GM18907 (cell line): ENCODE data around the gene CACNA2D3.

Experiments
- ATAC-seq: cut with Tn5 transposase; IDR thresholded peaks from one replicate; pipeline ENCODE4 v1.9.1; 2021; ENCODE audit warnings: mild to moderate bottlenecking, moderate library complexity; ENCODE audit not compliant: unreplicated experiment

CACNA2D3 gene

GRCh38 chr3:54889731-54890130 lies 767.4 kb downstream of the CACNA2D3 start:
- ATAC-seq: no peak

- no peak for ATAC-seq
Observed at GRCh38 chr3:54891540-54891897, 769.2 kb downstream of the CACNA2D3 start.

- ATAC-seq: no peak
Observed at GRCh38 chr3:54892168-54892567, 769.8 kb downstream of the CACNA2D3 start.

- no peak for ATAC-seq
Observed at GRCh38 chr3:54895613-54896012, 773.3 kb downstream of the CACNA2D3 start.

GRCh38 chr3:54897028-54897711 lies 774.8 kb downstream of the CACNA2D3 start:
- ATAC-seq: no peak

GRCh38 chr3:54899273-54899672 lies 776.9 kb downstream of the CACNA2D3 start:
- ATAC-seq: no peak

- no peak for ATAC-seq
Observed at GRCh38 chr3:54900838-54901591, 778.7 kb downstream of the CACNA2D3 start.

- no peak for ATAC-seq
Observed at GRCh38 chr3:54901906-54902685, 779.7 kb downstream of the CACNA2D3 start.

- ATAC-seq: no peak
Observed at GRCh38 chr3:54905261-54905888, 783.0 kb downstream of the CACNA2D3 start.

GRCh38 chr3:54905920-54906319 lies 783.6 kb downstream of the CACNA2D3 start:
- no peak for ATAC-seq

GRCh38 chr3:54906763-54907162 lies 784.4 kb downstream of the CACNA2D3 start:
- ATAC-seq: no peak

GRCh38 chr3:54909191-54909590 lies 786.8 kb downstream of the CACNA2D3 start:
- no peak for ATAC-seq

GRCh38 chr3:54914180-54914579 lies 791.8 kb downstream of the CACNA2D3 start:
- no peak for ATAC-seq

GRCh38 chr3:54915181-54915580 lies 792.8 kb downstream of the CACNA2D3 start:
- ATAC-seq: no peak

GRCh38 chr3:54915976-54916375 lies 793.6 kb downstream of the CACNA2D3 start:
- no peak for ATAC-seq

- no peak for ATAC-seq
Observed at GRCh38 chr3:54916732-54917131, 794.4 kb downstream of the CACNA2D3 start.

GRCh38 chr3:54917174-54917573 lies 794.8 kb downstream of the CACNA2D3 start:
- no peak for ATAC-seq

GRCh38 chr3:54917862-54918261 lies 795.5 kb downstream of the CACNA2D3 start:
- no peak for ATAC-seq

- no peak for ATAC-seq
Observed at GRCh38 chr3:54918516-54918915, 796.2 kb downstream of the CACNA2D3 start.

- ATAC-seq: no peak
Observed at GRCh38 chr3:54928046-54928770, 805.9 kb downstream of the CACNA2D3 start, which contains the start of gene LRTM1. Gene LRTM1 (minus strand): TSS chr3:54928059. CDS start chr3:54927911, 148 bp downstream.
